Left lung (tissue), 10 donors: ENCODE results near the gene MFSD6. TPM values are rescaled to one million over a fixed set of nuclear protein-coding genes. Genes with fewer than 3 reads are reported as not detected.
A peak's percentile ranks its signal among the peaks of the same experiment; 100 is the strongest.

Source experiments
- ATAC-seq: fragments of 200-7000 bp; cut with Tn5 transposase; one replicate; pipeline ENCODE4 v1.9.1; 2020; ENCODE audit warnings: moderate library complexity
- DNase-seq, 4 donors: peaks; one replicate each; pipeline ENCODE4 v3.0.0-alpha.2; 2013 to 2020
- H3K27ac ChIP-seq, 2 donors: fragments of 200-600 bp; sonication (generic) in 1 of 2; one replicate each; pipeline versions ENCODE4 v1.5.0 to v1.8.0; 2020 to 2021
- H3K27me3 ChIP-seq, 2 donors: fragments of 200-600 bp; sonication (generic) in 1 of 2; one replicate each; pipeline versions ENCODE4 v1.5.0 to v1.8.0; 2020 to 2021
- H3K36me3 ChIP-seq, 2 donors: fragments of 200-600 bp; sonication (generic) in 1 of 2; one replicate each; pipeline versions ENCODE4 v1.5.0 to v1.8.0; 2020 to 2021
- H3K4me1 ChIP-seq, 2 donors: fragments of 200-600 bp; one replicate each; pipeline ENCODE4 v1.8.0; 2021
- H3K4me3 ChIP-seq, 2 donors: fragments of 200-600 bp; sonication (generic) in 1 of 2; one replicate each; pipeline versions ENCODE4 v1.5.0 to v1.8.0; 2020 to 2021; ENCODE audit warnings: mild to moderate bottlenecking in 1 of 2
- H3K9me3 ChIP-seq, 2 donors: fragments of 200-600 bp; sonication (generic) in 1 of 2; one replicate each; pipeline versions ENCODE4 v1.5.0 to v1.8.0; 2020 to 2021
- CTCF ChIP-seq, 2 donors: fragments of 200-600 bp; sonication (generic) in 1 of 2; IDR thresholded peaks; one replicate each; pipeline versions ENCODE4 v1.5.0 to v1.8.0; 2021; ENCODE audit warnings: antibody characterized with exemption in 2 of 2
- intact Hi-C, 2 donors: fragments of 100-400 bp; cut with DNase I; formaldehyde crosslinking; loops; one replicate each; pipeline versions ENCODE4 v1.11.2 to v1.14.2; 2022
- polyA plus RNA-seq, 6 donors: library from polyadenylated mRNA; unstranded; fragments of 120-200 nt; gene quantifications; one replicate each; pipeline ENCODE4 v1.2.1, GENCODE V29; 2013; ENCODE audit not compliant: insufficient read length in 6 of 6
- total RNA-seq, 2 donors: library from RNA; stranded (reverse); fragmentation: NEBNext Ultra II Directional; extraction: Animal tissue kit (Norgen Biotek cat#: 25700); gene quantifications; one replicate each; pipeline ENCODE4 v1.2.1, GENCODE V29; 2021
- donor health status: DM: no; HTN: yes; CAD: no.
- donor health status: DM: no; HTN: no; CAD: no.

MFSD6 gene
- total and polyA plus RNA-seq, 8 donors = 21.5 to 46.6 (median 24.8) TPM

- H3K27me3 ChIP-seq = no peaks in the 10 kb centered on the region
- ATAC-seq = no peak
- intact Hi-C loops = no loop called here
- H3K36me3 ChIP-seq = no peaks in the 10 kb centered on the region
- H3K4me3 ChIP-seq = no peak overlapping the region
- TF ChIP-seq CTCF (IDR thresholded peaks at IDR 0.05) = no peak
- H3K9me3 ChIP-seq = no peaks in the 10 kb centered on the region
- H3K27ac ChIP-seq = no peak overlapping the region
- H3K4me1 ChIP-seq = no peaks in the 10 kb centered on the region
- DNase-seq = no peak
Measured at GRCh38 chr2:190517468-190517867, 109.3 kb downstream of the MFSD6 start.

- DNase-seq (no peak), ATAC-seq (no peak)
- H3K27me3 ChIP-seq = no peaks in the 10 kb centered on the region
- no peak for TF ChIP-seq CTCF (IDR thresholded peaks at IDR 0.05)
- intact Hi-C loops = no loop called here
- H3K36me3 ChIP-seq = no peaks in the 10 kb centered on the region
- no peak overlapping the region for H3K27ac ChIP-seq
- H3K4me3 ChIP-seq = no peak overlapping the region
- no peaks in the 10 kb centered on the region for H3K4me1 ChIP-seq
- no peaks in the 10 kb centered on the region for H3K9me3 ChIP-seq
Measured at GRCh38 chr2:190519975-190520767, 112.0 kb downstream of the MFSD6 start.

GRCh38 chr2:190524928-190525327 is 116.8 kb downstream of the MFSD6 start:
- no peak for TF ChIP-seq CTCF (IDR thresholded peaks at IDR 0.05)
- intact Hi-C loops = no loop called here
- no peaks in the 10 kb centered on the region for H3K9me3 ChIP-seq
- peaks cover 0 to 37% of the 10 kb centered on the region in 2 donors for H3K4me1 ChIP-seq
- H3K36me3 ChIP-seq = no peaks in the 10 kb centered on the region
- no peak overlapping the region for H3K4me3 ChIP-seq
- H3K27ac ChIP-seq = no peak overlapping the region
- H3K27me3 ChIP-seq = no peaks in the 10 kb centered on the region
- no peak for DNase-seq
- ATAC-seq = no peak

- DNase-seq (no peak), ATAC-seq (no peak)
- Histone ChIP-seq H3K27ac (peak overlapping the region in 1 of 2 donors; percentile 37), H3K4me3 (no peak overlapping the region), H3K9me3 (no peaks in the 10 kb centered on the region), H3K4me1 (peaks cover 0 to 45% of the 10 kb centered on the region in 2 donors), H3K27me3 (no peaks in the 10 kb centered on the region), H3K36me3 (no peaks in the 10 kb centered on the region)
- no peak for TF ChIP-seq CTCF (IDR thresholded peaks at IDR 0.05)
- intact Hi-C loops = no loop called here
Measured at GRCh38 chr2:190526105-190526750, 118.1 kb downstream of the MFSD6 start.

GRCh38 chr2:190527214-190527613 is 119.1 kb downstream of the MFSD6 start:
- ATAC-seq = no peak
- DNase-seq = no peak
- Histone ChIP-seq H3K27me3 (no peaks in the 10 kb centered on the region), H3K27ac (no peak overlapping the region), H3K4me1 (peaks cover 0 to 45% of the 10 kb centered on the region in 2 donors), H3K36me3 (no peaks in the 10 kb centered on the region), H3K4me3 (no peak overlapping the region), H3K9me3 (no peaks in the 10 kb centered on the region)
- TF ChIP-seq CTCF (IDR thresholded peaks at IDR 0.05) = no peak
- intact Hi-C loops = no loop called here
